Measurements from ENCODE around the gene HIVEP2.

The HIVEP2 gene

GRCh38 chr6:142945446-142946180 lies 637 bp upstream of the HIVEP2 start:
- DNase-seq, result no peak

- peak; percentile 67 for DNase-seq
Observed at GRCh38 chr6:142944124-142945048, 590 bp downstream of the HIVEP2 start.

GRCh38 chr6:142943711-142944123 lies 1.3 kb downstream of the HIVEP2 start:
- DNase-seq, result no peak

- no peak for DNase-seq
Observed at GRCh38 chr6:142942805-142943227, 2.2 kb downstream of the HIVEP2 start.

- DNase-seq, result no peak
Observed at GRCh38 chr6:142942238-142942637, 2.7 kb downstream of the HIVEP2 start.

GRCh38 chr6:142941018-142941417 lies 4.0 kb downstream of the HIVEP2 start:
- no peak for DNase-seq

GRCh38 chr6:142940487-142940886 lies 4.5 kb downstream of the HIVEP2 start:
- DNase-seq, result no peak

GRCh38 chr6:142938510-142938909 lies 6.5 kb downstream of the HIVEP2 start:
- DNase-seq, result no peak

- no peak for DNase-seq
Observed at GRCh38 chr6:142937986-142938385, 7.0 kb downstream of the HIVEP2 start.

GRCh38 chr6:142935553-142936517 lies 9.1 kb downstream of the HIVEP2 start:
- DNase-seq, result no peak

- DNase-seq, result no peak
Observed at GRCh38 chr6:142934599-142934998, 10.4 kb downstream of the HIVEP2 start.

- DNase-seq, result no peak
Observed at GRCh38 chr6:142934106-142934505, 10.9 kb downstream of the HIVEP2 start.

GRCh38 chr6:142933701-142934100 lies 11.3 kb downstream of the HIVEP2 start:
- no peak for DNase-seq

- DNase-seq, result no peak
Observed at GRCh38 chr6:142932889-142933288, 12.1 kb downstream of the HIVEP2 start.

GRCh38 chr6:142929751-142930358 lies 15.1 kb downstream of the HIVEP2 start:
- DNase-seq, result no peak

- DNase-seq, result no peak
Observed at GRCh38 chr6:142927904-142928303, 17.1 kb downstream of the HIVEP2 start.

- no peak for DNase-seq
Observed at GRCh38 chr6:142927271-142927580, 17.8 kb downstream of the HIVEP2 start.

GRCh38 chr6:142926494-142927270 lies 18.3 kb downstream of the HIVEP2 start:
- peak; percentile 56 for DNase-seq

- DNase-seq, result no peak
Observed at GRCh38 chr6:142926177-142926493, 18.8 kb downstream of the HIVEP2 start.

GRCh38 chr6:142925575-142926110 lies 19.3 kb downstream of the HIVEP2 start:
- DNase-seq, result no peak

- no peak for DNase-seq
Observed at GRCh38 chr6:142918339-142919042, 26.5 kb downstream of the HIVEP2 start.
